ACHN (cell line): ENCODE results near the gene ZFYVE28.
"Not testable (repeated sequence)": the region's sequence is repeated elsewhere in the genome, so short reads cannot be mapped to it uniquely, and the experiment has no call there.

Experiments used
- DNase-seq: peaks from one replicate; pipeline ENCODE4 v3.0.0-alpha.2; 2015
- in situ Hi-C: cut with HindIII; loops from 2 replicates; pipeline ENCODE4 v1.10.0; 2017; ENCODE audit warnings: low sequenced_read_pairs, low pct_ligation_motif_present, low pct_unique_long_range_greater_than_20kb

Gene ZFYVE28

DNA sequence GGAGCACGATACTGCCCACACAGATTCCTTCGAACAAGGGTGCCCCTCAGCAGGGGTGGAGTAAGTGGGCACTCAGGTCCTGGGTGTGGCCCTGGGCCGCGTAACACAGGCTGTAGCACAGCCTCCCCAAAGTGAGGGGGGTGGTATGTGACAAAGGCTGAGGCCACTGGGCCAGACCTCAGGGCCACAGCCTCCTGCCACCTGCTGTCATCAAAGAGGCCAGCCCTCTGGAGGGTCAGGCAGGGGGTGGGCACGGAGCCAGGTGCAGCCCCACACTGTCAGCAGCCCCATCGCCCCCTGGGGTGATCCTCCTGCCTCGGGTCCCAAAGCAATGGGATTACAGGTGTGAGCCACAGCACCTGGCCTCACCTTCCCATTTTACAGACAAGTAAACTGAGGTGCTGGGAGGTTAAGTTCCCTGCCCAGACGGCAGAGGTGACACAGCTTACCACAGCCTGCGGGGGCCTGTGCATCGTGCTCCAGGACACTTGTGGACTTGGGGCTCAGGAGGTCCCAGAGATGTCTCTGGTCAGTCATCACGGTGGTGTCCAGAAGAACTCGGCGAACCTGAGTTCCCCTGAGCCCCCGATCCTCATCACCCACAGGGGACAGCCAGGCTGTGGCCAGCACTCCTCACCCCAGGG, 129.0 kb downstream of the ZFYVE28 start:
- in situ Hi-C loops = no loop called here

DNA sequence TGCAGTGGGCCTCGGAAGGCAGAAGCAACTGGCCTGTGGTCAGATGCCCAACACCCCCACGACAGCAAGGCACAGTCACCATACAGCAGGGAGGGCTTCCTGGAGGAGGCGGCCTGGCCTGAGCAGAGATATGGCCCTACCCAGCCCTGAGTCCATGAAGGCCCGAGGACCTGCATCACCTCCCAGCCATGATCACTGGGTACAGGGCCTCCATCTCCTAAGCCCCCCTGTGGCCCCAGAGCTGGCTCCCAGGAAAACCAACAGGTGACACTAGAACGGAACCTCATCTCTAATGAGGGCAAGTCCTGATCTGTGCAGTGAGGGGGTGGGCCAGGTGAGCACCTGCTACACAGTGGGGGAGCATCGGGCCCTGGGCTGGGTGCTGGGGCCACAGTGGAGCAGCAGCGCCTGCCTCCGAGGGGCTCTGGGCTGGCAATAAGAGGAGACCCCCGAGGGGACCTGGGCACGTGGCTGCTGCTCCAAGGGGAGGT, 130.3 kb downstream of the ZFYVE28 start:
- in situ Hi-C loops = no loop called here

More for the DNA sequence above, 129.0 kb downstream of the ZFYVE28 start:
- DNase-seq = no peak

DNA sequence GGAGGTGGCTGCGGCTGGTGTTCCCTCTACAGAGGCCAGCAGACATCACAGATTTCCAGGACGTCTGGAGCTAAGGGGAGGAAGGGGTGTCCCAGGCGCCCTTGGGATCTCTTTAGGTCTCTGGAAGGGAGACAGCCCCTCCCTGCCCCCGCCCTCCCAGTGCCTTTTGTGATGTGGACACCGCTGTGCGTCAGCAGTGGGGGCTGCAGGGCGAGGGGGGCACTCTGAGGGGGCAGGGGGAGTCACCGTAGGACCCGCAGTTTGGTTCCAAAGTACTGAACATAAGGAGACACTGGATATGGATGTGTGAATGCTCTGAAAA, 130.9 kb downstream of the ZFYVE28 start:
- DNase-seq = no peak
- in situ Hi-C loops = no loop called here

More for the DNA sequence above, 130.3 kb downstream of the ZFYVE28 start:
- no peak for DNase-seq

DNA sequence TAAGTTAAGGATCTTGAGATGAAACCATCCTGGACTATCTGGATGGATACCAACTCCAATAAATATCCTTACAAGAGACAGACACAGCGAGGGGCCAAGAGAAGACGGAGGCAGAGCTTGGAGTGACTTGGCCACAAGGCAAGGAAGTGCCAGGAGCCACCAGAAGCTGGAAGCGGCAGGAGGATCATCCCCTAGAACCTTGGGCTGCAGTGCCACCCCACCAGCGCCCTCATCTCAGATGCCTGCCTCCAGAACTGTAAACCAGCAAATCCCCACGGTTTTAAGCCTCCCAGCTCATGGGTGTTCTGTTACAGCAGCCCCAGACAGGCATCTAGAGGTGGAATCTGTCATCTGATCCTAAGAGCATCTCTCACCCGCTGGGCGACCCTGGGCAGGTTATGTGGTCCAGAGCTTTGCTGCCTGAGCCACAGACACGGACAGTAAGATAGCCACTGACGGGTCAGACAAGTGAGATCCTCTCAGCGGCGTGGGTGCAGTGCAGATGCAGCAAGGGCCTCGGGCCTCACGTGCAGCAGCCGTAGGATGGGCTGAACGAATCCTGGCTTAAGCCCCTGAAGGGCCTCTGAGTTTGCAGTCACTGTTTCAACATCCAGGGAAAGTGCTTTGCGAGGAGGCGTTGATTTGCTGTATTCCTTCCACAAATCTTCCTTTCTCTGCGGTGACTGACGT, 131.4 kb downstream of the ZFYVE28 start:
- in situ Hi-C loops = no loop called here
- DNase-seq = no peak

DNA sequence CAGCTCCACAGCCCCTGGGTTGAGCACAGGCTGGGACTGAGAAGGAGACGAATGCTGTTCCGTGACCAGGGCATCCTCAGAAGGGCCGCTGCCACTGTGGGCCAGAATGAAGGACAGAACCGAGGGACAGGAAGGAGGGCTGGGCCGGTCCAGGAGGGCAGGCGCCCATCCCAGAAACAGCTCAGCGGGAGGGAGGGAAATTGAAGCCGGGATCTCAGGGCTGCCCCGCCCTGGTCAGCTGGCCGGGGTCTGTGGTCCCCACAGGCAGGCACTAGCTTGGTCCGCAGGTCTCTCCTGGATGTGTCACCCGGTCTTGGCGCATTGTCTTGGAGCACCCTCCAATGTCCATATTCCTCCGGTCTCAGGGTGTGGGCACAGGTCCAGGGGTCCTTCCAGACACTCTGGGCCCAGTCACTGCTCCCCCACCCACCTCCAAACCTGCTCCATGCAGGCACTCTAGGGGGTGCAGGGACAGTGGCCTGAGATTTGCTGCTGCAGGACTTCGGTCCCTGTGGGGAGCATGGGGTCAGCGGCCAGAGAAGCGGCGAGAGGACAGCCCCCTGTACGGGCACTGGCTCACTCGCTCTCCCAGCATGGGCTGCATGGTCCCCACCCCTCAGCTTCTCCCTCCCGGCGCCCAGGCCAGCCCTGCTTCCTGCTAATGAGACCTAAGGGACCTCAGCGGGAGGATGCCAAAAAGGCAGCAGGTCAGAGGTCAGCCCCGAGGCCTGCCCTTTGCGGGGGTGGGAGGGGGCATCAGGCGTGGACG, 132.6 kb downstream of the ZFYVE28 start:
- in situ Hi-C loops = no loop called here
- no peak for DNase-seq

DNA sequence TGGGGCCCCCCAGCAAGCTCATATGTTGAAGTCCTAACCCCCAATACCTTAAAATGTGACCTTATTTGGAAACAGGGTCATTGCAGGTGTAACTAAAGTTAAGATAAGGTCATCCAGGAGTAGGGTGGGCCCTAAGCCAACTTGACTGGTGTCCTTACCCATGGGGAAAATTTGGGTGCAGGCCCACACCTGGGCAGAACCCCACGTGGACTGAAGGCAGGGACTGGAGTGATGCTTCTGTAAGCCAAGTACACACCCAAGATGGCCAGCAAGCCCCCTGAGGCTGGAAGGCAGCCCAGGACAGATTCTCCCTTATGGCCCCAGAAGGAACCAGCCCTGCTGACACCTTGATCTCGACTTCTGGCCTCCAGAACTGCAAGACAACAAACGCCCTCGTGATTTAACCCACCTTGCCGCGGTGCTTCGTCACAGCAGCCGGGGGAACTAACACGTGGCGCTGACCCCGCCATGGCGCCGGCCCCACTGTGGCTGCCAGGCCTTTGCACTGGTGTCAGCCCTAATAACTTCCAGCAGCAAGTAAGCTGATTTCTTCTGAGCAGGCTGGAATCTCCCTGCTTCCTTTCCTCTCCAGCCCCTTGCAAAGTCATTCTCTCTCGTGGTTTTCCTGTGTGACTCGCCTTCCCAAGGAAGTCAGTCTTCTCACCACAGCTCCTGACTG, 133.4 kb downstream of the ZFYVE28 start:
- peak; percentile 52 for DNase-seq
- in situ Hi-C loops = no loop called here

DNA sequence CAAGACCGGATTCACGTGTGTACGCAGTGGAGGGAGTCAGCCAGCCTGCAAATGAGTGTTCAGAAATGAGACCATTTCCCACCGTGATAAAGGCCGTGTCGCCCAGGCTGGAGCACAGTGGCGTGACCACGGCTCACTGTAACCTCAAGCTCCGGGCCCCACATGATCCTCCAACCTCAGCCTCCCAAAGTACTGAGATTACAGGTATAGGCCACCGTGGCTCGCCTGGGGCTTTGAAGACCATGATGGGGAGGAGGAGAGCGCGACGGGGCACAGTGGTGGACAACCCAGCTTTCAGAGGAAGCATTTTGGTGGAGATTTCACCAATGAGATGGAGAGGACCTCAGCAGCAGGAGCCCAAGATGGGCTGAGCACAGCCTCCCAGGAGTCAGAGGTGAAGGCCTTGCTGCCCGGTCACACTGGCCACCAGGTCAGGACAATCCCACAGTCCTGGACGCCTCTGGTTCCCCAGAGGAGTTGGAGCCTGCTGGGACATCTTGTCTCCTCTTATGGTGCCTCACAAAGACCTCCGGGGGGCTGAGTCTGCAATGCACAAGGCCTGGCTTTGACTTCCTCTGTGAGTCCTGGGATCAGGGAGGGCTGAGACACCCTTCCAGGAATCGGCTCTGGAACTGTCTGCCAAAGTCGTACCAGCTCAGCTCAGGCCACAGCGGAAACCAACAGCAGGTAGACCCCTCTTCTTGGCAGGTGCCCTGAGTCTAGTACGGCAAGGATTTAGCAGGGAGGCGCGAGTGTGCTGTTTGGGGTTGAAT, 134.1 kb downstream of the ZFYVE28 start:
- no peak for DNase-seq
- in situ Hi-C loops = no loop called here

DNA sequence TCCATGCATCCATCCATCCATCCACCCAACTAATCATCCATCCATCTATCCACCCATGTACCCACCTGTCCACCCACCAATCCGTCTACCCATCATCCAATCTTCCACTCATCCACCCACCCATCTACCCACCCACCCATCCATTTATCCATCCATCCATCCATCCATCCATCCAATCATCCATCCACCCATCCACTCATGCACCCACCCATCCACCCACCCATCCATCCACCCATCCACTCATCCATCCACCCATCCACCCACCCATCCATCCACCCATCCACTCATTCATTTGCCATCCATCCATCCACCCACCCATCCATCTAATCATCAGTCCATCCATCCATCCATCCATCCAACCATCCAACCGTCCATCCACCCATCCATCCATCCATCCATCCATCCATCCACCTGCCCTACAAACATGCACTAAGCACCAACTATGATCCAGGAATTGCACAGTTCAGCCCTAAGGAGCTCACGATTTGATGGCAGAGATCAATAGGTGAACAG, 135.2 kb downstream of the ZFYVE28 start:
- in situ Hi-C loops = no loop called here
- no peak for DNase-seq

DNA sequence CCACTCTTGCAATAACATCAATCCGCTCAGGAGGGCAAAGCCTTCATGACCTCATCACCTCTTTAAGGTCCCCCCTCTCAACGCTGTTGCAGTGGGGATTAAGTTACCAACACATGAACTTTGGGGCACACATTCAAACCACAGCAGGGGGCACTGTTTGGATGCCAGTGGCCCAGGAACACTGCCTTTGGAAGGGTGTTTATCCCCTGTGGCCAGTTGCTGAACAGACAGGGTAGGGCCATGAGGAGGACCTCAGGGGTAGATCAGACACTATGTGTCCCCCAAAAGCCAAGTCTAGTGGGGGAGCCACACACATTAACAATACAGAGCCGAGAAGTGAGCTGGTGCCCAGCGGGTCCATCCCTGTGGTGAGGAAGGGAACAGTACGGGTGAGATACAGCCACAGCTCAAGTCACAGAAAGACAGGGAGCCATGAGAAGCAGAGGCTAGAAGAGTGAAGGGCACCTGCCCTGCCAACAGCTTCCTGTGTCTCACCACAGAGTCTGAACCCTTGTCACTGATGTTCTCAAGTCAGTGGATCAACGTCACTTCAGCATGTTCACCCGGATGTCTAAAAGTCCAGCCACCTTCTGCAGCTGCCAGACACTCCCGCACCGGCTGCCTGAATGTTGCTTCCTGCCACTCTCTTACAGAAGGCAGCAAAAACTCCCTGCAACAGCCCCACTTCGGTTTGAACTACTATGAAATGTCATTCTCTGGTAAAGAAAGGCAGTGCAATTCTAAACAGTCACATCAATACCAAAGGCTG, 136.7 kb downstream of the ZFYVE28 start:
- DNase-seq = no peak
- in situ Hi-C loops = no loop called here

DNA sequence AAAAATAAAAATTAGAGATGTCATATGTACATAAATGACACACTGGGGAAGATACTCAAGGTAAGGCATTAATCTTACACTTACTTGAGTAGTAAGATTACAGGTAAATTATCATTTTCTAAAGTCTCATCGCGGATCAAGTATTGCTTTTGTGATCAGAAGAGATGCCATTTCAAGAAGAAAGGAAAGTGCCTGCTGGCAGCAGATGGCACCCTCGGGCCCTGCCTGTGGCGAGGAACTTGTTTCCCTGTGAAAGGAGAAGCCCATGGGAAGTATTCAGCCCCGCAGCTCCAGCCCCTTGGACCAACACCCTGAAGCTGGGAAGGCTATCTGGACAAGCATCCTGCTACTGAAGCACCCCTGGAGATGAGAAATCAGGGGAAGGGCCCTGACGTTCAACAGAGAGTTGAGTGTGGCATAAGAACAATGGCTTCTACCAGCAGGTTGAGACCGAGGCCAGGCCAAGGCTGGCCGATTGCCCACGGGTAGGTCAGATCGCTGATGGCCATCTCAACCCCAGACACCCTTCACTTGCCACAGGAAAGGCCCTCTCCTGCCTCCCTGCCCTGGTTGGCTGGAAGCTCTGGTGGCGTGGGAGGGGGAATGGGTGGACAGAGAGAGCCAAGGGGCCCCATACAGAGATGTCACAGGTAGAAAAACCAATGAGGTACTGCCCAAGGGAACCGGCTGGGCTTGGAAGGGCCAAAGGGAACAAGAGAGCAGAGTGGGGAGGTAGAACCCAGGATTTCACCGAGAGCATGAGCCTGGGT, 137.7 kb downstream of the ZFYVE28 start:
- DNase-seq = no peak
- in situ Hi-C loops = no loop called here

DNA sequence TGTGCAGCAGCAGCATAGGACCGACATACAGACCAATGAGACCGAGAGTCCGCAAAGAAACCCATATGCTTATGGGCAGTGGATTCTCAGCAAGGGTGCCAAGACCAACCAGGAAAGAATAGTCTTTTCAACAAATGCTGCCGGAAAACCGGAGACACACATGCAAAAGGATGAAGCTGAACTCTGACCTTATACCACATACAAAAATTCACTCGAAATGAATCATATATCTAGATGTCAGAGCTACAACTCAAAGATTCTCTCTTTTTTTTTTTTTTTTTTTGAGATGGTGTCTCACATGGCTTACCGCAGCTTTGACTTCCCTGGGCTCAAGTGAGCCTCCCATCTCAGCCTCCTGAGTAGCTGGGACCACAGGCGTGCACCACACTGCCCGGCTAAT, 140.5 kb downstream of the ZFYVE28 start:
- in situ Hi-C loops = no loop called here
- no peak for DNase-seq

DNA sequence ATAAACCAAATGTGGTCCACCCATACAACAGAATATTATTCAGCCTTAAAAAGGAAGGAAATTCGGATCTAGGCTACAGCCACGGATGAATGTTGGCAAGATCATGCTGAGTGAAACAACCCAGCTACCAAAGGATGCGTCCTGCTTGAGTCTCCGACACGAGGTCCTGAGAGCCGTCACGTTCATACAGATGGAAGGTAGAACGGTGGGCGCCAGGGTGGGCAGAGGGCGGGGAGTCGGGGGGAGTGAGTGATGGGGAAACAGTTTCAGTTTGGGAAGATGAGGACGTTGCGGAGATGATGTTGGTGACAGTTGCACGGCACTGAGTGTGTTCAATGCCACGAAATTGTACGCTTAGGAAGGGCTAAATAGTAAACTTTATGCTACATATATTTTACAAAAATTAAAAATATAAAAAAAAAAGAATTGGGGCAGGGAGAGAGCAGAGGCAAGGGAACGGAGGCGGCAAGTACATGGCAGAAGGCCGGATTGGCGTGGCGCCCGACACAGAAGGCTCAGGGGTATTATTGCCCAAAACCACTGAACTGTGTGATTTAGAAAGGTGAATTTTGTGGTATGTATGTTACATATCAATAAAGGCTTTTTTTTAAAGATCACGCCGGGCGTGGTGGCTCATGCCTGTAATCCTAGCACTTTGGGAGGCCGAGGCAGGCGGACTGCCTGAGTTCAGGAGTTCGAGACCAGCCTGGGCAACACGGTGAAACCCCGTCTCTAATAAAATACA, 141.7 kb downstream of the ZFYVE28 start:
- DNase-seq = no peak
- in situ Hi-C loops = no loop called here

DNA sequence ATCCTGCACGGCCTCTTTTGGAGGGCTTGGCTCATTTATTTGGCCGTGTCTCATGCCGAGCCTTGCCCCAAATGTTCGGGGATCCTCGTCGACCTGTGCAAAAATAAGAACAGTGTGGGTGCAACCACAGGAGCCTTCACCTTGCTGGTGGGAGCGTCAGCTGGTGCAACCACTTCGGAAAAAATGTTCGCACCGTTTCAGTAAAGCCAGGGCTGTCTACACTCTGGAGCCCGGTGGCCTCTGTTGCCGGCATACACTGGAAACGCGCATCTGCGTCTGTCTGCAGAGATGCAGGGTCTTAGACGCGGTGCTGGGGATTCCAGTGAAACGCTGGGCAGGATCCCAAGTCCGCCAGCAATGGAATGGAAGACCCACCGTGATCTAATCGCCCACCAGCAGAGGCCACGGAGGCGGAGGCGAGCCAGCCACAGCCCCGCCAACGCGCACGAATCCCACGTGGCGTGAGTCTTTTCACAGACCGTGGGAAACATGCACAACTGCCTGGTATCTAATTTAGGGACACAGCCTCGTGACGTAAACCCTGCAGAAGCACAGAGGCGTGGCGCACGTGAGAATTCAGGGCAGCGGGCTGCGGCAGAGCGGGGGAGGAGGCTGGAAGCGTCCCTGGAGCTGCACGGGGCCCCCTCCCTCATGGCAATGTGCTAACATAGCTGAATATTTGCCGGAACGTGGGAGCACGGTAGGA, 142.7 kb downstream of the ZFYVE28 start:
- no peak for DNase-seq
- in situ Hi-C loops = no loop called here

DNA sequence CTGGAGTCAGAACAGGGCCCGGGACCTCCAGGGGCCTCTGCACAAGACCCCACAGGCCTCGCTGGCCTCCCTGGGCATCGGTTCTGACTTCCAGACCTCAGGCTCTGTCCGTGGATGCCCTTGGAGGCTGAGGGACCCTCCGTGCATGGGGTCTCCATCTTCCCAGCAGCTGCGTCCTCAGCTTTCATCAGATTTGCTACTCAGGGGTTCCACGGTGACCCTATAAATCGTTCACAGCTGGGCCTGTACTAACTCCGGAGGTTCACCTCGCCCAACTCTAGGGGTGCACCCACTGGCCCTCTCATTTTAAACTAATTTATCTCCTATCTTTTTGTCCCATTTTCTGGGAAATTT, 143.4 kb downstream of the ZFYVE28 start:
- in situ Hi-C loops, DNase-seq: not testable (repeated sequence)

DNA sequence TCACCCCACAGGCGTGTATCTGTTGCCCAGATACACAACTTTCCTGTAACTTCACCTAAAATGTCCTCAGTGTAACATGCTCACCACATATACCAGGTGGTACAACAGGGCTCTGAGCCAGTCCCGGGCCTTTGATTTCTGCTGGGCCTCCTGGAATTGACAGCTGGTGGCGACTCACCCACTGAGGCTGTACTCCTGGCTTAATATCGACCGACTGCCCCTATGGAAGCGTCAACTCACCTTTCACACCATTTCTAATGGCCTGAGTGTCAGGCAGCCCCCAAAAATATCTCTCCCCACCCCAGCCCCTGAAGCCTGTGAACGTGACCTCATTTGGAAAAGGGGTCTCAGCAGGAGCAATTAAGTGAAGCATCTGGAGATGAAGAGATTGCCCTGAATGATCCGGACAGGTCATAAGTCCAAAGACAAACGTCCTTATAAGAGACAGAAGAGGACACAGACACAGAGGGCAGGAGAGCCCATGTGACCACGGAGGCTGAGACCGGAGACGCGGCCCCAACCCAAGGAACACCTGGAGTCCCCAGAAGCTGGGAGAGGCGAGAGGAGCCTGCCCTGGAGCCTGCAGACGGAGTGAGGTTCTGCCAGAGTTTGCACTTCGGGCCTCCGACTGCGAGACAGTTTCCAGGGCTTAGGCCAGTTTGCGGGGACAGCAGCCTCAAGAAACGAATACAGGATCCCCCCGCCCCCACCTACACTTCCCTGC, 144.0 kb downstream of the ZFYVE28 start:
- in situ Hi-C loops = no loop called here
- DNase-seq = no peak
